Activated T-cell treated with anti-CD3 and anti-CD28 coated beads for 1 hour (primary cell): ENCODE measurements around the gene TRIM56.
A peak's percentile ranks its signal among the peaks of the same experiment; 100 is the strongest.
"Not testable (repeated sequence)": the region's sequence is repeated elsewhere in the genome, so short reads cannot be mapped to it uniquely, and the experiment has no call there.

Source experiments
- DNase-seq: peaks from one replicate; pipeline ENCODE4 v3.0.0-alpha.2; 2020; ENCODE audit warnings: low read depth

TRIM56 gene

DNA sequence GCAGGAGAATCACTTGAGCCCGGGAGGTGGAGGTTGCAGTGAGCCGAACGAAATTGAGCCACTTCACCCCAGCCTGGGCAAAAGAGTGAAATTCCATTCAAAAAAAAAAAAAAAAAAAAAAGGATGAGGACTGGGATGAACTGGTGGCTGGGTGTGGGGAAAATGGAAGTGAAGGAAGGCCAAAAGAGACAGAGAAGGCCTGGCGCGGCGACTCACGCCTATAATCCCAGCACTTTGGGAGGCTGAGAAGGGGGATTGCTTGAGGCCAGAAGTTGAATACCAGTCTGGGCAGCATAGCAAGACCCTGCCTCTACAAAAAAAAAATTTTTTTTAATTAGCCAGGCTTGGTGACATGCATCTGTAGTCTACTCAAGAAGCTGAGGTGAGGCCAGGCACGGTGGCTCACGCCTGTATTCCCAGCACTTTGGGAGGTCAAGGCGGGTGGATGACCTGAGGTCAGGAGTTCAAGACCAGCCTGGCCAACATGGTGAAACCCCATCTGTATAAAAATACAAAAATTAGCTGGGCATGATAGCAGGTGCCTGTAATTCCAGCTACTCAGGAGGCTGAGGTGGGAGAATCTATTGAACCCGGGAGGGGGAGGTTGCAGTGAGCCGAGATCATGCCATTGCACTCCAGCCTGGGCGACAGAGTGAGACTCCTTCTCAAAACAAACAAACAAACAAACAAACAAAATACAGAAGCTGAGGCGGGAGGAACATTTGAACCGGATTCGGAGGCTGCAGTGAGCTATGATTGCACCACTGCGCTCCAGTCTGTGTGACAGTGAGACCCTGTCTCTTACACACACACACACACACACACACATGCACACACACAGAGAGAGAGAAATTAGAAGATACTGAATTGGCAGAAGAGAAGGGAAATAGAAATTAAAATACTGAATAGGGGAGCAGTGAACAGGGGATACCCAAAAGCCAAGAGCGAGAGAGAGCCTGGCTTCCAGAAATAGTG is 47.6 kb downstream of the TRIM56 start:
- not testable (repeated sequence) for DNase-seq

DNA sequence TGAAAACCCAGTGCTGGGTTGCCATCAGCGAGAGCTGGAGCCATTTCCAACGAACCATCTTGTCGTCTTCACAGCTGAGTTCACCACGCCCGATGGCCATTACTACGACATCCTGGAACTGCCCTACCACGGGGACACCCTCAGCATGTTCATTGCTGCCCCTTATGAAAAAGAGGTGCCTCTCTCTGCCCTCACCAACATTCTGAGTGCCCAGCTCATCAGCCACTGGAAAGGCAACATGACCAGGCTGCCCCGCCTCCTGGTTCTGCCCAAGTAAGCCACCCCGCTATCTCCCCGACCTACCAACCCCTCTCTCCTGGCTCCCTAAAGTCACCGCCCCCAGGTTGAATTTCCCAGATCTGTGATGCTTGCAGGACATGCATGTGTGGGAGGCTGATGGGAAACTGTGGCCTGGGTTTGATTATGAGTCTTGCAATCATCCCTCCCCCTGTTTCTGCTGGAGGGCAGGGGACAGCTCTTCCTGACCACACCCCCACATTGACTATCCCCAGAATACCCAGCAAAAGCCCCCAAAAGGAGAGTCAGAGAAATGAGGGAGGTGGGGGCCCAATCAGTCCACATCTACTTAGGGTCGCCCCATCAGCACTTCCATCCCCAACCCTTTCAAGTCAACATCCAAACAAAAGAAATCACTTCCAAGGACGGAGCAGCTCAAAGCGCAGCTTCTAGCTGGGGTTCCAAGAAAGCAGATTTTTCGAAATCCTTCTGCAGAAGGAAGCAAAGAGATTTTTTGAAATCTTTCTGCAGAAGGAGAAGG is 48.5 kb downstream of the TRIM56 start:
- DNase-seq, result no peak

DNA sequence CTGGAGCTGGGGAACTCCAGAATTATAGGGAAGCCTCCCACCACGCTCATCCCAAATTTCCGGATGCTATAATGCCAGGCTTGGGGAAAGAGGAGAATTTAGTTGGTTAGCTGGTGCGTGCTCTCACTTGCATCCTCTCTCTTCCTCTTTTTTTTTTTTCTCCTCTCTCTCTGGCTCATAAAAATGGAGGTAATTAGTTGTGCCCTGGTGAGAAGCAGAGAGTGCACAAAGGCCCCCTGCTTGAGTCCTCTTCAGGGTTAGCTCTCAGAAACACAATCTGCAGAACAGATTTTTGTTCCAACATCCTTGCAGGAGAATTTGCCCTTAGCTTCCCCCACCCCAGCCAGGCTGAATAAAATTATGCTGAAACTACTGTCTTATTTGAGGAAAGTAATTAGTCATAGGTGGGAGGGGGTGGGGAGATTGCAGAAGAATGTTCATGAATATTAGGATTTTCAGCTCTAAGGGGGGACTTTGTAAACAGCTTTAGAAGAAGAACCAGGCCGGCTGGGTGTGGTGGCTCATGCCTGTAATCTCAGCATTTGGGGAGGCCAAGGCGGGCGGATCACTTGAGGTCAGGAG is 49.2 kb downstream of the TRIM56 start:
- DNase-seq, result no peak

DNA sequence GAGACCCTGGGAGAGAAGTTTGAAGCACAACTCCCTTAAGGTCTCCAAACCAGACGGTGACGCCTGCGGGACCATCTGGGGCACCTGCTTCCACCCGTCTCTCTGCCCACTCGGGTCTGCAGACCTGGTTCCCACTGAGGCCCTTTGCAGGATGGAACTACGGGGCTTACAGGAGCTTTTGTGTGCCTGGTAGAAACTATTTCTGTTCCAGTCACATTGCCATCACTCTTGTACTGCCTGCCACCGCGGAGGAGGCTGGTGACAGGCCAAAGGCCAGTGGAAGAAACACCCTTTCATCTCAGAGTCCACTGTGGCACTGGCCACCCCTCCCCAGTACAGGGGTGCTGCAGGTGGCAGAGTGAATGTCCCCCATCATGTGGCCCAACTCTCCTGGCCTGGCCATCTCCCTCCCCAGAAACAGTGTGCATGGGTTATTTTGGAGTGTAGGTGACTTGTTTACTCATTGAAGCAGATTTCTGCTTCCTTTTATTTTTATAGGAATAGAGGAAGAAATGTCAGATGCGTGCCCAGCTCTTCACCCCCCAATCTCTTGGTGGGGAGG is 52.5 kb downstream of the TRIM56 start:
- DNase-seq, result no peak

DNA sequence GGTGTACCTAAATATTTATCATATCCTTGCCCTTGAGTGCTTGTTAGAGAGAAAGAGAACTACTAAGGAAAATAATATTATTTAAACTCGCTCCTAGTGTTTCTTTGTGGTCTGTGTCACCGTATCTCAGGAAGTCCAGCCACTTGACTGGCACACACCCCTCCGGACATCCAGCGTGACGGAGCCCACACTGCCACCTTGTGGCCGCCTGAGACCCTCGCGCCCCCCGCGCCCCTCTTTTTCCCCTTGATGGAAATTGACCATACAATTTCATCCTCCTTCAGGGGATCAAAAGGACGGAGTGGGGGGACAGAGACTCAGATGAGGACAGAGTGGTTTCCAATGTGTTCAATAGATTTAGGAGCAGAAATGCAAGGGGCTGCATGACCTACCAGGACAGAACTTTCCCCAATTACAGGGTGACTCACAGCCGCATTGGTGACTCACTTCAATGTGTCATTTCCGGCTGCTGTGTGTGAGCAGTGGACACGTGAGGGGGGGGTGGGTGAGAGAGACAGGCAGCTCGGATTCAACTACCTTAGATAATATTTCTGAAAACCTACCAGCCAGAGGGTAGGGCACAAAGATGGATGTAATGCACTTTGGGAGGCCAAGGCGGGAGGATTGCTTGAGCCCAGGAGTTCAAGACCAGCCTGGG is 53.1 kb downstream of the TRIM56 start:
- peak; percentile 72 for DNase-seq

DNA sequence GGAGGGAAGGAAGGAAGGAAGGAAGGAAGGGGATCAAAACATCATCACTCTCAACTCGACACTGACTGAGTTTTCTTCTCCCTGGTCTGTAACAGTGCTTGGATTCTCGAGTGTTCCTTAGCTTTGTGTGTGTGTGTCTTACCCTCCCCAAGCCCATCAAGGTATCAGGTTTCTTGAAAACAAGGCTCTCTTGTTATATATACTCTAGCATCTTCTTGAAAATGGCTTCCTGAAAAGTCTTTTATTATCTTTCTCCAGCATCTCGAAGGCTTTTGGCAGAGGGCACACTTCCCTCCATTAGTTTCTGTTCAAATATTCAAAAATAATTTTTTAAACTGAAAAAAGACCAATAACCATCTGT is 55.0 kb downstream of the TRIM56 start:
- no peak for DNase-seq

DNA sequence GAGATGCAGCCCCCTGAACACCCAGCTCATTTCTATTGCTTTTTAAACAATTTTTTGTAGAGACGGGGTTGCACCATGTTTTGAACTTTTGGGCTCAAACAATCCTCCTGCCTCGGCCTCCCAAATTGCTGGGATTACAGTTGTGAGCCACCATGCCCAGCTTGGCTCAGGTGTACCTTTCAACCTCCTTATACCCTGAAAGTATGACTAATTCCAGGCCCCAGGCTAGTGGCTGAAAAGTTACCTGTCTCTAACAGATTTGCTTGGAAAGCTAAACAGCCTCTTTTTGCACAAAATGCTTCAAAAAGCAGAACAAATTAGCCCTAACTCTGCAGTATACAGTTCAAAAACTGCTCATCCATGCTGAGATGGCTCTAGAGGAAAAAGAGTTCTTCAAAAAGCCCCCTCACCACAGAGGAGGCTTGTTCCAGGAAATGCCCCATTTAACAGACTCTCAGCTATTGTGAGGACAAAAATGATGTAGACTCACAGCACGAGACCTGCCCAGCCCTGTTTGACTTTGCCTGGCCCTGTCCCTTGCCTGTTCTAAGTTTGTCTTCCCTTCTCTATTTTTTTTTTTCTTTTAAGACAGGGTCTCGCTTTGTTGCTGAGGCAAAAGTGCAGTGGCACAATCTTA is 55.6 kb downstream of the TRIM56 start:
- no peak for DNase-seq
